NCI-H1436 (cell line): ENCODE measurements around the gene ASH1L.
"Not testable (repeated sequence)": the region's sequence is repeated elsewhere in the genome, so short reads cannot be mapped to it uniquely, and the experiment has no call there.

Experiments used
- DNase-seq: peaks from one replicate; lab custom pipeline; 2025; lab: John Stamatoyannopoulos, UW

ASH1L gene

GRCh38 chr1:155561779-155562580 lies 623 bp downstream of the ASH1L start:
- not testable (repeated sequence) for DNase-seq

DNA sequence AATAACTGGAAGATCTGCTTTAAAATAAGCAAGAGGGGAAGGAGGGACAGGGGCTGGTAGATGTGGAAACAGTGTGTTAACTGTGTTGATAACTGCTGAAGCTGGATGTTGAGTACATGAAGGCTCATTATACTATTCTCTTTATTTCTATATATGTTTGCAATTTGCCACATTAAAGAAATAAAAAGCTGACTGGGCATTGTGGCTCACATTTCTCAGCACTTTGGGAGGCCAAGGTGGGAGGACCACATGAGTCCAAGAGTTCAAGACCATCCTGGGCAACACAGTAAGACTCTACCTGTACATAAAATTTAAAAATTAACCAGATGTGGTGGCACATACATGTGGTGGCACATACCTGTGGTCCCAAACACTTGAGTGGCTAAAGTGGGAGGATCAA lies 6.7 kb downstream of the ASH1L start:
- DNase-seq: no peak

- DNase-seq: no peak
These were observed 9.3 kb downstream of the ASH1L start for GRCh38 chr1:155553349-155553748.

DNA sequence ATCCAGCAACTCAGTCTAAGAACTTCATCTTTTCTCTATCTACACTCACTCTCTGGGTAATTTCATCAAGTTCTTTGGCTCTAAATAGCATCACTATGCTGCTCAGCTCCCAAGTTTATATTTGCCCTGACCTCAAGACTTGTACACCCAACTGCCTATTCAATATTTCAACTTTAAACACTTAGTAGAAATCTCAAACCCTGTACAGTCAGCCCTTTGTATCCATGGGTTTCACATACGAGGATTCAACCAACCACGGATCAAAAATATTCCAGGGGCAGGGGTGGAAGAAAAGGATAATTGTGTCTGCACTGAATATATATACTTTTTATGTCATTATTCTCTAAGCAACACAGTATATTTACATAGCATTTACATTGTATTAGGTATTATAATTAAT lies 13.9 kb downstream of the ASH1L start:
- no peak for DNase-seq

DNA sequence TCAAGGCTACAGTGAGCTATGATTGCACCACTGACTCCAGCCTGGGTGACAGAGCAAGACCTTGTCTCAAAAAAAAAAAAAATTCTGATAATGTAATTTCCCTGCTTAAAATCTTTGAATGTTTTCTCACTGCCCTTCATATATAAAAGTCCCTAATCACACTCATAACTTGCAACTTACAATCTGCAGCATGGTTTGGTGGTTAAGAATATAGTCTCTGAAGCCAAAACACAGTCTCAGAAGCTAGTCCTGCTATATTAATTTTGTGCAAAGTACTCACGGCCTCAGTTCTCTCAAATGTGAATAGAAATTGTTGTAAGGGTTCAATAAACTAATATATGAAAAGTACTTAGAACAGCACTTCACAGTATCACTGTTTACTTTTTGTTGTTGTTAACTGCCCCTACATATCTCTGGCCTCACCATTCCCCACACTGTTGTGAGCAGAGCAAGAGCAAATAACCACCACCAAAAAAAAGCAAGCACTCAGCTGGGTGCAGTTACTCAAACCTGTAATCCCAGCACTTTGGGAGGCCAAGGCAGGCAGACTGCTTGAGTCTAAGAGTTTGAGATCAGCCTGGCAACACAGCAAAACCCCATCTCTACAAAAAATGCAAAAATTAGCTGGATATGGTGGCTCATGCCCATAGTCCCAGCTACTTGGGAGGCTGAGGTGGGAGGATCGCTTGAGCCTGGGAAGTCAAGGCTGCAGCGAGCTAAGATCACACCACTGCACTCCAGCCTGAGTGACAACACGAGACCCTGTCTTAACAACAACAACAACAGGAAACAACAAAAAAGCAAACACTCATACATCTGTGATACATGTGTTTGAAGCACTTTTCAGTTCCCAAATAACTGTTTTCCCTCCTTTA lies 22.4 kb downstream of the ASH1L start:
- DNase-seq: no peak

GRCh38 chr1:155537193-155537592 lies 25.4 kb downstream of the ASH1L start:
- no peak for DNase-seq

- no peak for DNase-seq
These were observed 31.0 kb downstream of the ASH1L start for GRCh38 chr1:155531624-155532023.

- no peak for DNase-seq
These were observed 32.7 kb downstream of the ASH1L start for GRCh38 chr1:155529929-155530328.

GRCh38 chr1:155529109-155529508 lies 33.5 kb downstream of the ASH1L start:
- DNase-seq: no peak

GRCh38 chr1:155527677-155528076 lies 34.9 kb downstream of the ASH1L start:
- DNase-seq: no peak

GRCh38 chr1:155526356-155526755 lies 36.2 kb downstream of the ASH1L start:
- no peak for DNase-seq

DNA sequence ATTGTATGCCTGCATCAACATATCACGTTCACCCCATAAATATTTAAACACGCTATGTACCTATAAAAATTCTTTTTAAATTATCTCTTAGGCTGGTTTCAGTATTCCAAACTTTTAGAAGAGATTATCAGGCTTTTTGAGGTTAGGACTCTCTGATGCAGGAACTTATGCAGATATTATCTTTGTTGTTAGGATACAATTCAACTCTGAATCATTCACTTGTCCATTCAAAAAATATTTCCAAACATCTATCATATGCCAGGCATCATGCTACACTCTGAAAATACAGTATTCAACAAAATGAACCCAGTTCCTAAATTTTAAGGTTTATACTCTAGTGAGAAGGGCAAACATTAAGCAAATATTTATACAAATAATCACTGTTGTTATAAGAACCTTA lies 40.5 kb downstream of the ASH1L start:
- no peak for DNase-seq

DNA sequence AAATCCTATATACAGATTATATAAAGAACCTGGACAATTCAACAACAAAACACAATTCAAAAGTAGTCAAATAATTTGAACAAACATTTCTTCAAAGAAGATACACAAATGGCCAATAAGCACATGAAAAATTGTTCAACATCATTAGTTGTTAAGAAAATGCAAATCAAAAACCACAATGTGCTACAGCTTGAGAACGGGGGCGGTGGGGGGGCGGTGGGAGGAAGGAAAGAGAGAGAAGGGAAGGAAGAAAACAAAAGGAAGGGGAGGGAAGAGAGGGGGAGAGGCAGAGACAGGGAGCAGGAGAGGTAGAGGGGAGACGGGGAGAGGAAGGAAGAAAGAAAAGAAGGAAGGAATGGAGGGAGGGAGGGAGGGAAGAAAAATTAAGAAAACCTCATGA lies 44.1 kb downstream of the ASH1L start:
- no peak for DNase-seq

GRCh38 chr1:155514582-155515187 lies 47.9 kb downstream of the ASH1L start:
- DNase-seq: no peak

DNA sequence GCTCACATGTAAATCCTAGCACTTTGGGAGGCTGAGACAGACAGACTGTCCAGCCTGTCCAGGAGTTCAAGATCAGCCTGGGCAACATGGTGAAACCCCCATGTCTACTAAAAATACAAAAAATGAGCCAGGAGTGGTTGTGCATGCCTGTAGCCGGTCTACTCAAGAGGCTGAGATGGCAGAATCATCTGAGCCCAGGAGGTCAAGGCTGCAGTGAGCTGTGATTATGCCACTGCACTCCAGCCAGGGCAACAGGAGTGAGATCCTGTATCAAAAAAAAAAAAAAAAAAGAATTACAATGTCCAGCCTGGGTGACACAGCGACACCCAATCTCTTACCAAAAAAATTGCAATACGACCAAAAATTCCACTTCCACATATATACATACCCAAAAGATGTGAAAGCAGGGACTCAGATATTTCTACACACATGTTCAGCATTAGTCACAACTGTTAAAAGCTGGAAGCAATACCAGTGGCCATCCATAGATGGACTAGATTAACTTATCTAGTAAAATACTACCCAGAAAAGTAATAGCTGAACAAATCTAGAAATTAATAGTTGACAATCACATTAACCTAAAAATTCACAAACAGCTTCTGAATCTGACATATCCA lies 49.2 kb downstream of the ASH1L start:
- DNase-seq: no peak

- not testable (repeated sequence) for DNase-seq
These were observed 51.2 kb downstream of the ASH1L start for GRCh38 chr1:155511385-155511784.

DNA sequence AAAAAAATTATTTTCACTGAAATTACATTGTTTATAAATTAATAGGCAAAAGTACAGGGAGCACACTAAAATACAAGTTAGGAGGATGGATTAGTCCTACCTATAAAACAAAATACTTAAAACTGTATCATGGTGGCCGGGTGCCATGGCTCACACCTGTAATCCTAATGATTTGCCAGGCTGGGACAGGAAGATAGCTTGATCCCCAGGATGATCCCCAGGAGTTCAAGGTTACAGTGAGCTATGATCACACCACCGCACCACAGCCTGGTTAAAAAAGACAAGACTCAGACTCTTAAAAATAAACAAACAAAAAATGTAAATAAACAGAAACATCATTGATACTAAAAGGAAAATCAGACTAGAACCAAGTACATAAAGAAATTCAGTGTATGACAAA lies 53.5 kb downstream of the ASH1L start:
- no peak for DNase-seq

GRCh38 chr1:155507945-155508344 lies 54.7 kb downstream of the ASH1L start:
- no peak for DNase-seq

GRCh38 chr1:155505963-155506362 lies 56.6 kb downstream of the ASH1L start:
- not testable (repeated sequence) for DNase-seq

DNA sequence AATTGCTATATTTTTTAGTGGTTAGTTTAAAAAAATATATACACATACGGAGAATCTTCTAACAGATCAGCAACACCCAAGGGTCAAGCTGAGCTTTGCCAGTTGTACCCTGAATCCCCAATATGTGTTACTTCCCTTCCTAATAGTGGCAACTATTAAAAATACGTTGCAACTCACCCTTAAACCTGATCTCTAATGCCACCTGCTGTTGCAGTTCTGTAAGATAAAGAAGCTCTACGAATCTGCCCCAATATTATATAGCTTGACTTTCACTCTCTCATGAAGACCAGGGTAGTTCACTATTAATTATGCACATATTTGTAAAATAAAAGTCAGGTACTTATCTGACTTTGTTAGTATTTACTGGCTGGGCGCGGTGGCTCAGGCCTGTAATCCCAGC lies 58.4 kb downstream of the ASH1L start:
- peak; percentile 25 for DNase-seq

GRCh38 chr1:155499953-155500639 lies 62.5 kb downstream of the ASH1L start:
- peak; percentile 75 for DNase-seq

DNA sequence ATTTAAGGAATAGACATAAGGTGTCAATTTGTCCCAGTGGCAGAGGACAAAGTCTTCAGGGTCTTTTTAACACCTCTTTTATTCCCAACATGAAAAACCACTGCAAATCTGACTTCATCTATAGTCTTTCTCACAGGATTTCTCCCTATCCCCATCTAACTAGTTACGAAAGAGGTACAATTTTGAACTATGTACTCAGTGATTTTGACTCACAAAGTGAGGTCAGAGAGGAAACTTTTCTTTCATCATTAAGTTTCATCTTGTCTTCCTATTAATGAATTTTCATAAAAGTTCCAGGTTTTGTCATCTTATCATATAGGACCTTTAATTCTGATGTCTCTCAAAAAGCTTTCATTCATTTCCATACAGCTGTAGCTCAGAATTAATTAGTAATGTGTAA lies 63.3 kb downstream of the ASH1L start:
- no peak for DNase-seq
